HG03196 (cell line): ENCODE results near the gene KCNK17.
"Not testable (repeated sequence)": the region's sequence is repeated elsewhere in the genome, so short reads cannot be mapped to it uniquely, and the experiment has no call there.

ENCODE experiments used
- ATAC-seq: cut with Tn5 transposase; IDR thresholded peaks from one replicate; pipeline ENCODE4 v1.9.1; 2021; ENCODE audit not compliant: unreplicated experiment

KCNK17 gene

GRCh38 chr6:39303425-39304153 lies 10.6 kb downstream of the KCNK17 start:
- ATAC-seq = no peak

- peak; percentile 85 for ATAC-seq
Measured at GRCh38 chr6:39302669-39303424, 11.4 kb downstream of the KCNK17 start.

- ATAC-seq = no peak
Measured at GRCh38 chr6:39302011-39302410, 12.2 kb downstream of the KCNK17 start.

GRCh38 chr6:39301606-39302005 lies 12.6 kb downstream of the KCNK17 start:
- no peak for ATAC-seq

- no peak for ATAC-seq
Measured at GRCh38 chr6:39300739-39301138, 13.5 kb downstream of the KCNK17 start.

GRCh38 chr6:39298061-39298460 lies 16.2 kb downstream of the KCNK17 start:
- no peak for ATAC-seq

- no peak for ATAC-seq
Measured at GRCh38 chr6:39296745-39297640, 17.2 kb downstream of the KCNK17 start.

GRCh38 chr6:39295611-39296011 lies 18.6 kb downstream of the KCNK17 start:
- ATAC-seq = no peak

- ATAC-seq = no peak
Measured at GRCh38 chr6:39294899-39295298, 19.3 kb downstream of the KCNK17 start.

- no peak for ATAC-seq
Measured at GRCh38 chr6:39294133-39294532, 20.1 kb downstream of the KCNK17 start.

- no peak for ATAC-seq
Measured at GRCh38 chr6:39292637-39293036, 21.6 kb downstream of the KCNK17 start.

GRCh38 chr6:39289490-39289889 lies 24.7 kb downstream of the KCNK17 start:
- ATAC-seq = no peak

GRCh38 chr6:39287601-39288000 lies 26.6 kb downstream of the KCNK17 start:
- no peak for ATAC-seq

- ATAC-seq = not testable (repeated sequence)
Measured at GRCh38 chr6:39286596-39286995, 27.6 kb downstream of the KCNK17 start.

GRCh38 chr6:39282774-39283173 lies 31.4 kb downstream of the KCNK17 start:
- ATAC-seq = no peak

GRCh38 chr6:39281312-39281980 lies 32.8 kb downstream of the KCNK17 start:
- ATAC-seq = no peak

- ATAC-seq = no peak
Measured at GRCh38 chr6:39280247-39280731, 33.9 kb downstream of the KCNK17 start.

- ATAC-seq = no peak
Measured at GRCh38 chr6:39279539-39279938, 34.7 kb downstream of the KCNK17 start.

GRCh38 chr6:39276379-39276995 lies 37.7 kb downstream of the KCNK17 start:
- no peak for ATAC-seq

- no peak for ATAC-seq
Measured at GRCh38 chr6:39274903-39275302, 39.3 kb downstream of the KCNK17 start.
